ENCODE data around the gene CXCR1.
"Not testable (repeated sequence)": the region's sequence is repeated elsewhere in the genome, so short reads cannot be mapped to it uniquely, and the experiment has no call there.

Gene CXCR1

GRCh38 chr2:218166791-218167190 lies at the start of gene CXCR1:
Gene CXCR1 (minus strand): TSS chr2:218166962. CDS start chr2:218165211, 1,751 bp downstream.
- no peak for DNase-seq (ENCODE audit: low spot score)

- DNase-seq (ENCODE audit: low spot score), result no peak
Measured at GRCh38 chr2:218216336-218216673, 49.5 kb upstream of the CXCR1 start.

- no peak for DNase-seq (ENCODE audit: low spot score)
Measured at GRCh38 chr2:218214116-218214515, 47.4 kb upstream of the CXCR1 start.

- DNase-seq (ENCODE audit: low spot score), result no peak
Measured at GRCh38 chr2:218209078-218209477, 42.3 kb upstream of the CXCR1 start.

GRCh38 chr2:218202266-218202665 lies 35.5 kb upstream of the CXCR1 start:
- no peak for DNase-seq (ENCODE audit: low spot score)

GRCh38 chr2:218196974-218197373 lies 30.2 kb upstream of the CXCR1 start:
- DNase-seq (ENCODE audit: low spot score), result no peak

- no peak for DNase-seq (ENCODE audit: low spot score)
Measured at GRCh38 chr2:218194880-218195279, 28.1 kb upstream of the CXCR1 start.

GRCh38 chr2:218193701-218194100 lies 26.9 kb upstream of the CXCR1 start:
- no peak for DNase-seq (ENCODE audit: low spot score)

- DNase-seq (ENCODE audit: low spot score), result no peak
Measured at GRCh38 chr2:218192902-218193430, 26.2 kb upstream of the CXCR1 start.

GRCh38 chr2:218188528-218188927 lies 21.8 kb upstream of the CXCR1 start:
- DNase-seq (ENCODE audit: low spot score), result no peak

GRCh38 chr2:218187296-218188015 lies 20.7 kb upstream of the CXCR1 start:
- no peak for DNase-seq (ENCODE audit: low spot score)

GRCh38 chr2:218186876-218187275 lies 20.1 kb upstream of the CXCR1 start:
- DNase-seq (ENCODE audit: low spot score), result no peak

- peak; percentile 83 for DNase-seq (ENCODE audit: low spot score)
Measured at GRCh38 chr2:218186355-218186766, 19.6 kb upstream of the CXCR1 start.

- DNase-seq (ENCODE audit: low spot score), result no peak
Measured at GRCh38 chr2:218184331-218184730, 17.6 kb upstream of the CXCR1 start.

- no peak for DNase-seq (ENCODE audit: low spot score)
Measured at GRCh38 chr2:218180467-218181114, 13.8 kb upstream of the CXCR1 start.

- no peak for DNase-seq (ENCODE audit: low spot score)
Measured at GRCh38 chr2:218179782-218180181, 13.0 kb upstream of the CXCR1 start.

- DNase-seq (ENCODE audit: low spot score), result no peak
Measured at GRCh38 chr2:218172845-218173244, 6.1 kb upstream of the CXCR1 start.

GRCh38 chr2:218171744-218172143 lies 5.0 kb upstream of the CXCR1 start:
- DNase-seq (ENCODE audit: low spot score), result not testable (repeated sequence)

GRCh38 chr2:218169757-218170546 lies 3.2 kb upstream of the CXCR1 start:
- no peak for DNase-seq (ENCODE audit: low spot score)

GRCh38 chr2:218168635-218169462 lies 2.1 kb upstream of the CXCR1 start:
- peak; percentile 85 for DNase-seq (ENCODE audit: low spot score)

- no peak for DNase-seq (ENCODE audit: low spot score)
Measured at GRCh38 chr2:218168016-218168415, 1.3 kb upstream of the CXCR1 start.

- DNase-seq (ENCODE audit: low spot score), result no peak
Measured at GRCh38 chr2:218162814-218163213, 3.9 kb downstream of the CXCR1 start.

Measured in NAMALWA (cell line).